HG03558 (cell line): ENCODE results near the gene AHCY.

Source experiments
- ATAC-seq: cut with Tn5 transposase; IDR thresholded peaks from one replicate; pipeline ENCODE4 v1.9.1; 2021; ENCODE audit warnings: moderate number of reproducible peaks; ENCODE audit not compliant: unreplicated experiment; ENCODE audit errors: extremely low read depth

AHCY gene

DNA sequence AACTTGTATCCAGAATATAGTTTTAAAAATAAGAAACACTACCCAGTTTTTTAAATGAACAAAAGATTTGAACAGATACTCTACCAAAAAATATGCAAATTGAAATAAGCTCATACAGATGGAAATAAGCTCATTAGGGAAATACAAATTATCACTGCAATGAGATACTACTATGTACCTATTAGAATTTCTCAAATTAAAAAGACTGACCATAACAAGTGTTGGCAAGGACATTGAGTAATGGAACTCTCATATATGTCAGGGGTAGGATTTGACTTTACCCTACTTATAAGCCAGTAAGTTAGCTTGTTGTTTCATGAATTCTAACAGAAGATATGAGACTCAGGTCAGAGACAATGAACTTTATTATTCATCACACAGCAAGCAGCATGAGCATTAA lies 71.5 kb downstream of the AHCY start:
- no peak for ATAC-seq
